A673 (cell line): ENCODE data around the gene PARVA.

Source experiments
- EZH2 ChIP-seq: fragments of 200-600 bp; sonication (generic); IDR thresholded peaks from 2 replicates; pipeline ENCODE4 v1.6.1; 2017; ENCODE audit warnings: borderline replicate concordance, low read depth, mild to moderate bottlenecking, mixed read lengths, antibody characterized with exemption, low read length; ENCODE audit not compliant: poor library complexity, severe bottlenecking
- TF ChIP-seq, protein P1 (sequence below): fragments of 300-800, 200-600 bp; sonication (generic); conservative IDR thresholded peaks from 2 replicates; pipeline ENCODE4 v1.5.1; 2017; ENCODE audit warnings: low read depth, mild to moderate bottlenecking, antibody characterized with exemption, low read length, moderate library complexity, mixed read lengths

DNA sequence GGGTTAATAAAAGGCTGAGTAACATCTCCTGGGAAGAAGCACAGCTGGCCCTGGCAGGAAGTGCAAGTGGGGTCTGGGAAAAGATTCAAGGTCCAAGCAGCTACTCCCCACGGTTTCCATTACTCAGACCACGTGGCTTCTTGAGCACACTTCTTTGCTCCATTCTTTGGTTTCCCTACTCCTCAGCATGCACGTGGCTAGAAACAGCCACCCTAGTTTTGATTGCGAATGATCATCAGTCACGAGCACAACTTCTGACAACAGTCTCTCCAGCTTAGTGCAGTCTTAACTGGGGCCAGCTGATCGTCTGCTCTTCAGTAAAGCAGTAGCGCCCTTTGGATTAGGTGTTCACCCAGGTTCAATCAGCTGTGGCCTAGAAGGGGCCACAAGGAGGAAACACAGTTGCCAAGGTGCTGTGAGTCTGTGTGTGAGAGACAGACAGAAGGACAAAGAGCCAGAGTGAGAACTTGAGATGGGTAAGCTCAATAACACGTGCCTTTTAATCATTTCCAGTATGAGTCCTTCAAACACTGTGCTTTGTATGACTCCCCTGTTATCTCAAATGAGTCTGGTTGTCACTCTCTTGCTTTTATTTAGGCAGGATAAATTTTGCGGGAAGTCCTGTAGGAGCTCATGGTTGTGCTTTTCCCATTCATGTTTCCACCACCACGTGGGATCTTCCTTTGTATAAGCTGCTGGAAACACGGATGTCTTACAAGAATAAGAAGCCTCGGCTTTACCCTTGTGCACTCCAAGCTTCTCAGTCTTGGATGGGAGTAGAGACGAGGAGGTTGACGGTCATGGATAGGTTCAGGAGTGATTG, 901 bp upstream of the PARVA start:
- TF ChIP-seq EZH2 = no peak
- TF ChIP-seq, protein P1, sequence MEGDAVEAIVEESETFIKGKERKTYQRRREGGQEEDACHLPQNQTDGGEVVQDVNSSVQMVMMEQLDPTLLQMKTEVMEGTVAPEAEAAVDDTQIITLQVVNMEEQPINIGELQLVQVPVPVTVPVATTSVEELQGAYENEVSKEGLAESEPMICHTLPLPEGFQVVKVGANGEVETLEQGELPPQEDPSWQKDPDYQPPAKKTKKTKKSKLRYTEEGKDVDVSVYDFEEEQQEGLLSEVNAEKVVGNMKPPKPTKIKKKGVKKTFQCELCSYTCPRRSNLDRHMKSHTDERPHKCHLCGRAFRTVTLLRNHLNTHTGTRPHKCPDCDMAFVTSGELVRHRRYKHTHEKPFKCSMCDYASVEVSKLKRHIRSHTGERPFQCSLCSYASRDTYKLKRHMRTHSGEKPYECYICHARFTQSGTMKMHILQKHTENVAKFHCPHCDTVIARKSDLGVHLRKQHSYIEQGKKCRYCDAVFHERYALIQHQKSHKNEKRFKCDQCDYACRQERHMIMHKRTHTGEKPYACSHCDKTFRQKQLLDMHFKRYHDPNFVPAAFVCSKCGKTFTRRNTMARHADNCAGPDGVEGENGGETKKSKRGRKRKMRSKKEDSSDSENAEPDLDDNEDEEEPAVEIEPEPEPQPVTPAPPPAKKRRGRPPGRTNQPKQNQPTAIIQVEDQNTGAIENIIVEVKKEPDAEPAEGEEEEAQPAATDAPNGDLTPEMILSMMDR = no peak
